Liver (tissue), 9 donors: ENCODE results near the gene ST7. TPM values are rescaled to one million over a fixed set of nuclear protein-coding genes. Genes with fewer than 3 reads are reported as not detected.

Experiments
- DNase-seq: peaks from one replicate; pipeline ENCODE4 v3.0.0-alpha.2; 2017; ENCODE audit warnings: low spot score
- H3K27ac ChIP-seq, 2 donors: one replicate each; pipeline ENCODE4 v1.7.0; 2013; ENCODE audit warnings: inconsistent platforms in 2 of 2, low read length in 2 of 2, control low read depth in 1 of 2, low read depth in 1 of 2, mild to moderate bottlenecking in 1 of 2
- H3K27me3 ChIP-seq, 4 donors: one replicate each; pipeline versions ENCODE4 v1.6.1 to v1.7.0; 2013; ENCODE audit warnings: low read length in 3 of 4, inconsistent platforms in 1 of 4, mild to moderate bottlenecking in 1 of 4, moderate library complexity in 1 of 4; ENCODE audit not compliant: control insufficient read depth in 4 of 4, insufficient read depth in 4 of 4
- H3K36me3 ChIP-seq, 4 donors: one replicate each; pipeline versions ENCODE4 v1.6.1 to v1.7.0; 2013; ENCODE audit warnings: low read length in 3 of 4, mild to moderate bottlenecking in 3 of 4, low read depth in 1 of 4, moderate library complexity in 1 of 4; ENCODE audit not compliant: control insufficient read depth in 4 of 4, insufficient read depth in 3 of 4
- H3K4me1 ChIP-seq, 4 donors: one replicate each; pipeline versions ENCODE4 v1.6.1 to v1.7.0; 2013; ENCODE audit warnings: low read length in 3 of 4, mild to moderate bottlenecking in 3 of 4, moderate library complexity in 1 of 4; ENCODE audit not compliant: control insufficient read depth in 4 of 4, insufficient read depth in 4 of 4
- H3K4me3 ChIP-seq, 3 donors: one replicate each; pipeline versions ENCODE4 v1.6.1 to v1.7.0; 2013; ENCODE audit warnings: low read length in 3 of 3, control low read depth in 1 of 3, low read depth in 1 of 3, mild to moderate bottlenecking in 1 of 3
- H3K9ac ChIP-seq, 2 donors: one replicate each; pipeline ENCODE4 v1.7.0; 2013; ENCODE audit warnings: low read length in 2 of 2, mild to moderate bottlenecking in 2 of 2, moderate library complexity in 2 of 2, control low read depth in 1 of 2, low read depth in 1 of 2
- H3K9me3 ChIP-seq, 4 donors: one replicate each; pipeline versions ENCODE4 v1.6.1 to v1.7.0; 2013; ENCODE audit warnings: low read length in 3 of 4; ENCODE audit not compliant: control insufficient read depth in 4 of 4
- ATF3 ChIP-seq: IDR thresholded peaks from 2 replicates; pipeline ENCODE4 v1.6.1; 2016; ENCODE audit warnings: antibody characterized with exemption
- EGR1 ChIP-seq, 2 donors: IDR thresholded peaks; 2 replicates each; pipeline ENCODE4 v1.6.1; 2016 to 2018; ENCODE audit warnings: antibody characterized with exemption in 2 of 2, low read depth in 2 of 2
- FOXA1 ChIP-seq: IDR thresholded peaks from 2 replicates; pipeline ENCODE4 v1.6.1; 2016; ENCODE audit warnings: antibody characterized with exemption
- FOXA2 ChIP-seq: IDR thresholded peaks from 2 replicates; pipeline ENCODE4 v1.6.1; 2016; ENCODE audit warnings: antibody characterized with exemption
- GABPA ChIP-seq, 2 donors: IDR thresholded peaks in 1 of 2; conservative IDR thresholded peaks in 1 of 2; 2 replicates each; pipeline ENCODE4 v1.6.1; 2016; ENCODE audit warnings: antibody characterized with exemption in 2 of 2, mild to moderate bottlenecking in 1 of 2, moderate library complexity in 1 of 2
- HNF4G ChIP-seq: IDR thresholded peaks from 2 replicates; pipeline ENCODE4 v1.6.1; 2016; ENCODE audit warnings: antibody characterized with exemption
- JUND ChIP-seq, 2 donors: IDR thresholded peaks; 2 replicates each; pipeline ENCODE4 v1.6.1; 2016; ENCODE audit warnings: antibody characterized with exemption in 2 of 2
- MAX ChIP-seq: IDR thresholded peaks from 2 replicates; pipeline ENCODE4 v1.6.1; 2016; ENCODE audit warnings: antibody characterized with exemption
- NR2F2 ChIP-seq: IDR thresholded peaks from 2 replicates; pipeline ENCODE4 v1.6.1; 2016; ENCODE audit warnings: antibody characterized with exemption
- RAD21 ChIP-seq, 2 donors: IDR thresholded peaks; 2 replicates each; pipeline ENCODE4 v1.6.1; 2016; ENCODE audit warnings: antibody characterized with exemption in 2 of 2, mild to moderate bottlenecking in 2 of 2
- REST ChIP-seq: IDR thresholded peaks from 2 replicates; pipeline ENCODE4 v1.6.1; 2016; ENCODE audit warnings: antibody characterized with exemption, mild to moderate bottlenecking
- RXRA ChIP-seq, 2 donors: IDR thresholded peaks; 2 replicates each; pipeline ENCODE4 v1.6.1; 2017 to 2018; ENCODE audit warnings: antibody characterized with exemption in 2 of 2, mild to moderate bottlenecking in 1 of 2
- SP1 ChIP-seq: IDR thresholded peaks from 2 replicates; pipeline ENCODE4 v1.6.1; 2018; ENCODE audit warnings: antibody characterized with exemption, mild to moderate bottlenecking
- TAF1 ChIP-seq: conservative IDR thresholded peaks from 2 replicates; pipeline ENCODE4 v1.6.1; 2016; ENCODE audit warnings: antibody characterized with exemption, mild to moderate bottlenecking
- YY1 ChIP-seq: IDR thresholded peaks from 2 replicates; pipeline ENCODE4 v1.6.1; 2016; ENCODE audit warnings: antibody characterized with exemption, mild to moderate bottlenecking
- WGBS: extraction: QIAGEN DNeasy Blood & Tissue Kit; methylation state at CpG from one replicate; pipeline ENCODE4 v1.1.7; 2013; 5-methylcytosine and 5-hydroxymethylcytosine counted together
- polyA plus RNA-seq, 2 donors: library from polyadenylated mRNA; stranded (reverse) in 1 of 2; unstranded in 1 of 2; fragments of 200-250 nt in 1 of 2; fragments of >200 nt in 1 of 2; fragmentation: Nextera tagmentation in 1 of 2; extraction: Ambion mirVana in 1 of 2; gene quantifications; one replicate each; pipeline versions ENCODE4 v1.2.1 to v1.2.3, GENCODE V29; 2013 to 2015
- total RNA-seq, 2 donors: library from RNA; depleted of rRNA; stranded (reverse); fragments of >200 nt; gene quantifications; one replicate each; pipeline ENCODE4 v1.2.3, GENCODE V29; 2014
- TF ChIP-seq, protein P1 (sequence below): IDR thresholded peaks from 2 replicates; pipeline ENCODE4 v1.6.1; 2016; ENCODE audit warnings: antibody characterized with exemption
- donor health status: healthy.
- donor health status: healthy.
- donor health status: healthy.
- donor health status: healthy.
- donor health status: healthy.

The ST7 gene
- total and polyA plus RNA-seq, 4 donors: 13.5 to 30.7 (median 22.6) TPM

DNA sequence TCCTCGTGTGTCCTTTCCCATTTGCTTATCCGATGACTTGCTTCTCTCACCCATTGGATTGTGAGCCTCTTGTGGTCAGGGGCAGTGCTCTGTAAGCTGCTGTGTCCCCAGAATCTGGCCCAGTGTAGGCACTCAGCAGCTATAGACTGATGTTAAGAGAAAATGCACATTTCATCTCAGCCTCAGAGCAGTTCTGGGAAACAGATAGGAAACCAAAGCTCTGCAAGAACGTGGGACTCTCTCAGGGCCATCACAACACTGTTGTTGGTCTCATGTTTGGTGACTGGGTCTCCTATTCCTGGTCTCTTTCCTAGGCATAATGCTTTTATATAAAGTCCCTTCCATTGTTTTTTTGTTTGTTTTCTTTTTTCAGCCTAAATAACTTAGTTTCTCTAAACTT is 141.2 kb downstream of the ST7 start (continued):
- TF ChIP-seq REST: no peak
- TF ChIP-seq, protein P1, sequence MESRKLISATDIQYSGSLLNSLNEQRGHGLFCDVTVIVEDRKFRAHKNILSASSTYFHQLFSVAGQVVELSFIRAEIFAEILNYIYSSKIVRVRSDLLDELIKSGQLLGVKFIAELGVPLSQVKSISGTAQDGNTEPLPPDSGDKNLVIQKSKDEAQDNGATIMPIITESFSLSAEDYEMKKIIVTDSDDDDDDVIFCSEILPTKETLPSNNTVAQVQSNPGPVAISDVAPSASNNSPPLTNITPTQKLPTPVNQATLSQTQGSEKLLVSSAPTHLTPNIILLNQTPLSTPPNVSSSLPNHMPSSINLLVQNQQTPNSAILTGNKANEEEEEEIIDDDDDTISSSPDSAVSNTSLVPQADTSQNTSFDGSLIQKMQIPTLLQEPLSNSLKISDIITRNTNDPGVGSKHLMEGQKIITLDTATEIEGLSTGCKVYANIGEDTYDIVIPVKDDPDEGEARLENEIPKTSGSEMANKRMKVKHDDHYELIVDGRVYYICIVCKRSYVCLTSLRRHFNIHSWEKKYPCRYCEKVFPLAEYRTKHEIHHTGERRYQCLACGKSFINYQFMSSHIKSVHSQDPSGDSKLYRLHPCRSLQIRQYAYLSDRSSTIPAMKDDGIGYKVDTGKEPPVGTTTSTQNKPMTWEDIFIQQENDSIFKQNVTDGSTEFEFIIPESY: no peak
- TF ChIP-seq GABPA (IDR thresholded peaks at IDR 0.05 in 1 of 2, conservative IDR thresholded peaks at IDR 0.05 in 1 of 2): no peak
- TF ChIP-seq FOXA1: no peak
- TF ChIP-seq RXRA (IDR thresholded peaks at IDR 0.05): no peak

GRCh38 chr7:117095055-117095454 is 141.8 kb downstream of the ST7 start:
- Histone ChIP-seq H3K4me3 (no peak overlapping the region), H3K9me3 (no peaks in the 10 kb centered on the region), H3K36me3 (no peaks in the 10 kb centered on the region), H3K9ac (no peak overlapping the region), H3K4me1 (peaks cover 0 to 5% (median under 1%) of the 10 kb centered on the region in 4 donors), H3K27ac (no peak overlapping the region), H3K27me3 (no peaks in the 10 kb centered on the region)
- TF ChIP-seq EGR1 (IDR thresholded peaks at IDR 0.05; ENCODE audit: low read depth in 2 of 2): no peak
- no peak for TF ChIP-seq RXRA (IDR thresholded peaks at IDR 0.05)
- TF ChIP-seq RAD21 (IDR thresholded peaks at IDR 0.05): no peak
- TF ChIP-seq YY1: no peak
- TF ChIP-seq NR2F2: no peak
- no peak for TF ChIP-seq GABPA (IDR thresholded peaks at IDR 0.05 in 1 of 2, conservative IDR thresholded peaks at IDR 0.05 in 1 of 2)
- no peak for TF ChIP-seq HNF4G
- 97% methylated on average over 5 of the region's 5 CpGs for WGBS
- no peak for DNase-seq

GRCh38 chr7:117096330-117096729 is 143.0 kb downstream of the ST7 start:
- H3K27ac ChIP-seq: no peak overlapping the region
- no peaks in the 10 kb centered on the region for H3K9me3 ChIP-seq
- H3K4me1 ChIP-seq: peaks cover 0 to 5% (median under 1%) of the 10 kb centered on the region in 4 donors
- H3K36me3 ChIP-seq: no peaks in the 10 kb centered on the region
- no peak overlapping the region for H3K9ac ChIP-seq
- no peak overlapping the region for H3K4me3 ChIP-seq
- H3K27me3 ChIP-seq: no peaks in the 10 kb centered on the region
- no peak for DNase-seq
- TF ChIP-seq, protein P1: no peak
- TF ChIP-seq GABPA (IDR thresholded peaks at IDR 0.05 in 1 of 2, conservative IDR thresholded peaks at IDR 0.05 in 1 of 2) (no peak), MAX (no peak), TAF1 (no peak), FOXA2 (no peak), JUND (IDR thresholded peaks at IDR 0.05) (no peak), RAD21 (IDR thresholded peaks at IDR 0.05) (no peak), REST (no peak), SP1 (no peak), EGR1 (IDR thresholded peaks at IDR 0.05; ENCODE audit: low read depth in 2 of 2) (no peak), ATF3 (no peak), HNF4G (no peak), RXRA (IDR thresholded peaks at IDR 0.05) (no peak)
- WGBS: 83% methylated on average over 4 of the region's 4 CpGs
